ENCODE data around the gene IFNL2. TPM values are rescaled to one million over a fixed set of nuclear protein-coding genes. Genes with fewer than 3 reads are reported as not detected.

Gene IFNL2
- total RNA-seq, result not detected in 2 replicates

DNA sequence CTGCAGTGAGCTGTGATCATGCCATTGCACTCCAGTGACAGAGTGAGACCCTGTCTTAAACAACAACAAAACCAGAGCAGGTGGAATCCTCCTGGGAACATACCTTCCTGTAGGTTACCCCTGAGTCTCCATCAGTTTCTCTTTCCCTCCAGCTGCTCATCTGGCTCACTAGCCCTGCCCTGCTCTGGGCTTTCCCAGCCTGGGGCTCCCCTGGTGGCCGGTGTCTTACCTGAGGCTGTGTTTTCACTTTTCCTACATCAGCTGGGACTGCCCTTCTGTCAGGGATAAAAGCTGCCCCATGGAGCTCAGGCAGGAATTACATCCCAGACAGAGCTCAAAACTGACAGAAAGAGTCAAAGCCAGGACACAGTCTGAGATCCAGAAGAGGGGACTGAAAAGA lies at the start of gene IFNL2:
IFNL2 (plus strand) TSS at position 312 of the 400 bp plus-strand sequence. CDS start 173 bp downstream, outside the sequence.

DNA sequence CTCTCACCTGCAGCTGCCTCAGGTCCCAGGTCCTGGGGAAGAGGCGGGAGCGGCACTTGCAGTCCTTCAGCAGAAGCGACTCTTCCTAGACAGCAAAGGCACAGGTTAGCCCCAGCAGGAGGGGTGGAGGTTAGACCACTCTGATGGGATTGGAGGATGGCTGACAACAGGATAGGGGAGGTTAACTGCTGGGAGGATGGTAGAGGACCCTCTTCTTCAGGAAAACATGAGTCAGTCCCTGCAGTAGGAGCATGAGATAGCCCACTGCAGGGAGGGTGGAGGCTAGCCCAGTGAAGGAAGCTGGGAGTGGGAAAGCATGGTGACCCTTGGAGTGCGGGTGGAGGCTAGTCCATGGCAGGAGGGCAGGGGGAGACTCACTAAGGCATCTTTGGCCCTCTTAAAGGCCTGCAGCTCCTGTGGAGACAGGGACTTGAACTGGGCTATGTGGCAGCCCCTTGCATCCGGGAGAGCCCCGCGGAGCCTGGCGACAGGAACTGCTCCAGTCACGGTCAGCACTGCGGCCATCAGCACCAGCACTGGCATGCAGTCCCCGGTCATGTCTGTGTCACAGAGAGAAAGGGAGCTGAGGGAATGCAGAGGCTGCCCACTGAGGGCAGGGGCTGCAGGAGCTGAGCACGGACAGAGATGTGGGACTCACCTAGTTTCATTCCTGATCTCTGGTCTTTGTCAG lies 23.6 kb upstream of the IFNL2 start, which contains the start of gene IFNL3:
IFNL3 (minus strand) TSS at position 597 of the 691 bp plus-strand sequence; CDS start at position 558, 39 bp downstream.

DNA sequence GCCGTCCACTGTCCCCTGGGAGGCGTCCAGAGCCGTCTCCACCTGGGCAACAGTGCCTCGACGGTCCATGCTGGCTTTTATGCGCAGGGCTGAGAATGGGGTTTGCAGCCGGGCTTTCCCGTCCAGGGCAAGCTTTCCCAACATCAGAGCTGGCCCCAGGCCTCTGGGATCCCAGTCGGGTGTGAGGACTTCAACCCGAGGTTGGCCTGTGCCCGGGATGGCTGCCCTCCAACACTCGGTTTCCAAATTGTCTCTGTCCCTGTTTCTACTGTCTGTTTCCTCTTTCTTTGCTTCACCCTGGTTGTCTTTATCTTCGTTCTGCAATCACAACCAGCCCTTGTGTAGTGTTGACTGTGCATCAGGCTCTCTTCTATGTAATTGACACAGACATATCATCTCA lies 19.4 kb upstream of the IFNL2 start, which contains the start of gene IFNL4:
IFNL4 (minus strand) TSS at position 51 of the 400 bp plus-strand sequence.

DNA sequence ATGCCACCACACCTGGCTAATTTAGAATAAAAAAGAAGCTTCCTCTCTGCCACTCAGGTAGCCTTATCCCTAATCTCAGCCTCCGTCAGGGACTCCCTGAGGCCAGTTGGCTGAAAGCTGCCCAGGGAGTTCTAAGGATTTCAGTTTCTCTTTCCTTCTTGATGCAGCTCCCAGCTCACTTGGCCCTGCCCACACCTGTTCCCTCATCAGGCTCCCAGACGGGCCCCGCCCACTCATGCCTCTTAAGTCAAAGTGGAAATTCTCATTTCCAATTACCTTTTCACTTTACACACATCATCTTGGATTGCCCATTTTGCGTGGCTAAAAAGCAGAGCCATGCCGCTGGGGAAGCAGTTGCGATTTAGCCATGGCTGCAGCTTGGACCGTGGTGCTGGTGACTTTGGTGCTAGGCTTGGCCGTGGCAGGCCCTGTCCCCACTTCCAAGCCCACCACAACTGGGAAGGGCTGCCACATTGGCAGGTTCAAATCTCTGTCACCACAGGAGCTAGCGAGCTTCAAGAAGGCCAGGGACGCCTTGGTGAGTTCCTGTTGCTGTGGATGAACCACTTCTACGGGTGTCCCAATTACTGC lies 28.0 kb downstream of the IFNL2 start, which contains the start of gene IFNL1:
IFNL1 (plus strand) TSS at position 353 of the 591 bp plus-strand sequence; CDS start at position 368, 15 bp downstream.

Other genes starting within 250 kb of the IFNL2 start
- 3.3 and 3.7 TPM in 2 replicates for gene FBXO27, start 235.8 kb upstream of the IFNL2 start, total RNA-seq
- gene ACP7, start 184.0 kb upstream of the IFNL2 start, total RNA-seq, result not detected in 2 replicates
- 10.3 and 14.6 TPM in 2 replicates for gene PAK4, start 142.6 kb upstream of the IFNL2 start, total RNA-seq
- not detected in 2 replicates for gene NCCRP1, start 71.4 kb upstream of the IFNL2 start, total RNA-seq
- not detected in 2 replicates for gene SYCN, start 64.1 kb upstream of the IFNL2 start, total RNA-seq
- not detected in 2 replicates for gene IFNL3, start 23.4 kb upstream of the IFNL2 start, total RNA-seq
- not detected in 2 replicates for gene IFNL4, start 19.5 kb upstream of the IFNL2 start, total RNA-seq
- gene IFNL1, start 28.0 kb downstream of the IFNL2 start, total RNA-seq, result not detected in 2 replicates
- gene LRFN1, start 52.5 kb downstream of the IFNL2 start, total RNA-seq, result under 0.01 TPM in 1 of 2 replicates, not detected in the other
- gene GMFG, start 67.6 kb downstream of the IFNL2 start, total RNA-seq, result 1.4 TPM in 1 of 2 replicates, not detected in the other
- gene SAMD4B, start 74.0 kb downstream of the IFNL2 start, total RNA-seq, result 67.8 and 80.2 TPM in 2 replicates
- 35.0 and 38.4 TPM in 2 replicates for gene PAF1, start 122.7 kb downstream of the IFNL2 start, total RNA-seq
- 21.0 and 25.1 TPM in 2 replicates for gene MED29, start 123.0 kb downstream of the IFNL2 start, total RNA-seq
- 4.6 and 6.4 TPM in 2 replicates for gene ZFP36, start 138.5 kb downstream of the IFNL2 start, total RNA-seq
- 12.5 and 35.9 TPM in 2 replicates for gene PLEKHG2, start 144.3 kb downstream of the IFNL2 start, total RNA-seq
- 117 and 211 TPM in 2 replicates for gene RPS16, start 167.6 kb downstream of the IFNL2 start, total RNA-seq
- 97.6 and 122 TPM in 2 replicates for gene SUPT5H, start 177.2 kb downstream of the IFNL2 start, total RNA-seq
- 43.1 and 65.0 TPM in 2 replicates for gene TIMM50, start 212.4 kb downstream of the IFNL2 start, total RNA-seq
- gene DLL3, start 230.6 kb downstream of the IFNL2 start, total RNA-seq, result 0.43 TPM in 1 of 2 replicates, not detected in the other
- not detected in 2 replicates for gene SELENOV, start 246.7 kb downstream of the IFNL2 start, total RNA-seq

Data from placental pericyte (primary cell).